ENCODE measurements around the gene GPR183. TPM values are rescaled to one million over a fixed set of nuclear protein-coding genes. Genes with fewer than 3 reads are reported as not detected.

GPR183 gene
- total and polyA plus RNA-seq, 10 of the 15 experiments (the other 5 are each of a cell fraction or from before 2014, with no cell fraction given): 134 to 669 (median 225) TPM

DNA sequence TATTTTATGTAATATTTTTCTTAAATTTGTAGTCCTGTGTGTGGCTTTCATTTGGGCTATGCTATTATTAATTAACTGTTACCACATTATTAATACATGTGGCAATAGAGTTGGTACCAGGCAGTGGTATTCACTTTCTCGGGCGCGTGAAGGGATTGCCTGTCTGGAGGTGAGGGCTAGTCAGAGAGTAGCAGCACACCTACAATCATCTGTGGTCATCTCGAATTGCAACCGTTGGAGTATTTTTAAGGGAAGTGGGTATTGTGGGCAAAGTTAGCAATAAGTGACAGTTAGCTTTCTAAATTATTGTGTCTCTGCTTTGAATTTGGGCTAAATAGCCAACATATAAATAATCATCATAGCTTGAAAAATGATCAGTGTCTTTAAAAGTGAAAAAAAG lies 29.0 kb downstream of the GPR183 start:
- in situ Hi-C loops (cut with MboI) (no loop called here), intact Hi-C loops (cut with micrococcal nuclease; ENCODE audit: unreplicated experiment) (no loop called here)
- RAD21 ChIA-PET (ENCODE audit: unreplicated experiment): interaction anchor here (0.7 to 1.4 kb wide), 2 partner anchors 8 to 12 kb away, joined by 5 read pairs; no protein-coding TSS in a partner anchor
- BruUV-seq (replicated peaks): no TSS peak
- Histone ChIP-seq H3K4me1 (ENCODE audit: control insufficient read depth, insufficient read depth, low read length) (peaks cover 46% of the 10 kb centered on the region), H3K79me2 (ENCODE audit: control insufficient read depth, insufficient read depth, low read length) (peaks cover 8% of the 10 kb centered on the region), H2AFZ (ENCODE audit: control insufficient read depth, low read depth, low read length) (no peak overlapping the region), H3K4me3 (no peak overlapping the region), H3K36me3 (ENCODE audit: control insufficient read depth in 2 of 2, insufficient read depth in 2 of 2, low read length in 1 of 2) (no peaks in the 10 kb centered on the region; a peak in 2 of 4 replicates), H3K27me3 (replicated peaks in 1 of 2; ENCODE audit: control insufficient read depth in 2 of 2, insufficient read depth in 2 of 2, low read length in 1 of 2) (no peaks in the 10 kb centered on the region), H3K9ac (ENCODE audit: control insufficient read depth, insufficient read depth, low read length) (no peak overlapping the region), H4K20me1 (ENCODE audit: control insufficient read depth, insufficient read depth) (no peaks in the 10 kb centered on the region), H3K4me2 (ENCODE audit: control insufficient read depth, insufficient read depth) (no peak overlapping the region), H3K9me3 (replicated peaks; ENCODE audit: control insufficient read depth, insufficient read depth, low read length) (peaks cover 2% of the 10 kb centered on the region; the same call in 1 of the 3 replicates), H3K27ac (ENCODE audit: control insufficient read depth, insufficient read depth) (no peak overlapping the region)
- CTCF ChIA-PET: interaction anchor here (0.9 to 2.0 kb wide), 4 partner anchors 8 to 109 kb away, joined by 4 to 14 read pairs (median 4); no protein-coding TSS in a partner anchor
- ATAC-seq (peak; percentile 4; the same call in 1 of the 3 replicates), DNase-seq (ENCODE audit: low read depth, low spot score) (no peak), FAIRE-seq (no peak)
- POLR2A ChIA-PET: no interaction called here
- SMC1A ChIA-PET (ENCODE audit: uncharacterized antibody, unreplicated experiment): interaction anchor here (1.0 to 8.5 kb wide), 8 partner anchors 8 to 110 kb away, joined by 3 to 132 read pairs (median 7); no protein-coding TSS in a partner anchor
- TF ChIP-seq EP300 (IDR thresholded peaks at IDR 0.05; ENCODE audit: borderline replicate concordance in 1 of 2, control insufficient read depth in 1 of 2, low read depth in 2 of 2, low read length in 2 of 2) (0 out of 4 replicates have a peak, but pooled peaks of 1 of the 2 experiments have one; percentile 20), JUNB (IDR thresholded peaks at IDR 0.05) (no peak), ETV6 (conservative IDR thresholded peaks at IDR 0.05 in 1 of 2, IDR thresholded peaks at IDR 0.05 in 1 of 2; ENCODE audit: borderline replicate concordance in 1 of 2, low read depth in 1 of 2) (no peak), CREB1 (IDR thresholded peaks at IDR 0.05; ENCODE audit: low read depth) (no peak), RUNX3 (IDR thresholded peaks at IDR 0.05; ENCODE audit: low read length) (peak; percentile 48), ASH2L (IDR thresholded peaks at IDR 0.05; ENCODE audit: borderline replicate concordance, low read depth) (no peak), HDAC2 (IDR thresholded peaks at IDR 0.05) (no peak), EED (IDR thresholded peaks at IDR 0.05; ENCODE audit: low read depth) (no peak), RCOR1 (conservative IDR thresholded peaks at IDR 0.05; ENCODE audit: low read depth, low read length) (no peak), SPI1 (IDR thresholded peaks at IDR 0.05; ENCODE audit: borderline replicate concordance, insufficient read depth, low read depth, low read length) (peak; percentile 62; the same call in 1 of the 2 replicates), HSF1 (IDR thresholded peaks at IDR 0.05; ENCODE audit: low read depth, low read length) (no peak), POU2F2 (IDR thresholded peaks at IDR 0.05; ENCODE audit: borderline replicate concordance, low read depth, low read length) (no peak), HDAC6 (IDR thresholded peaks at IDR 0.05; ENCODE audit: unreplicated experiment) (no peak), STAT3 (IDR thresholded peaks at IDR 0.05; ENCODE audit: low read depth, low read length) (no peak)
- TF ChIP-seq, protein P1, sequence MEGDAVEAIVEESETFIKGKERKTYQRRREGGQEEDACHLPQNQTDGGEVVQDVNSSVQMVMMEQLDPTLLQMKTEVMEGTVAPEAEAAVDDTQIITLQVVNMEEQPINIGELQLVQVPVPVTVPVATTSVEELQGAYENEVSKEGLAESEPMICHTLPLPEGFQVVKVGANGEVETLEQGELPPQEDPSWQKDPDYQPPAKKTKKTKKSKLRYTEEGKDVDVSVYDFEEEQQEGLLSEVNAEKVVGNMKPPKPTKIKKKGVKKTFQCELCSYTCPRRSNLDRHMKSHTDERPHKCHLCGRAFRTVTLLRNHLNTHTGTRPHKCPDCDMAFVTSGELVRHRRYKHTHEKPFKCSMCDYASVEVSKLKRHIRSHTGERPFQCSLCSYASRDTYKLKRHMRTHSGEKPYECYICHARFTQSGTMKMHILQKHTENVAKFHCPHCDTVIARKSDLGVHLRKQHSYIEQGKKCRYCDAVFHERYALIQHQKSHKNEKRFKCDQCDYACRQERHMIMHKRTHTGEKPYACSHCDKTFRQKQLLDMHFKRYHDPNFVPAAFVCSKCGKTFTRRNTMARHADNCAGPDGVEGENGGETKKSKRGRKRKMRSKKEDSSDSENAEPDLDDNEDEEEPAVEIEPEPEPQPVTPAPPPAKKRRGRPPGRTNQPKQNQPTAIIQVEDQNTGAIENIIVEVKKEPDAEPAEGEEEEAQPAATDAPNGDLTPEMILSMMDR (IDR thresholded peaks at IDR 0.05 in 2 of 3, conservative IDR thresholded peaks at IDR 0.05 in 1 of 3; ENCODE audit: control insufficient read depth in 2 of 3, extremely low read depth in 1 of 3, insufficient read depth in 1 of 3, low read depth in 3 of 3, low read length in 3 of 3): no peak
- 89% methylated on average over 5 of the region's 5 CpGs for WGBS (ENCODE audit: insufficient coverage, insufficient replicate concordance, low lambda C conversion rate, missing lambda C conversion rate)

Data from GM12878 (cell line).